ENCODE measurements around the gene CNPY3. TPM values are rescaled to one million over a fixed set of nuclear protein-coding genes. Genes with fewer than 3 reads are reported as not detected.

The CNPY3 gene
- total and polyA plus RNA-seq, 2 of the 13 experiments (the other 11 are each of a cell fraction or from before 2014, with no cell fraction given), result 42.3 to 60.2 TPM

DNA sequence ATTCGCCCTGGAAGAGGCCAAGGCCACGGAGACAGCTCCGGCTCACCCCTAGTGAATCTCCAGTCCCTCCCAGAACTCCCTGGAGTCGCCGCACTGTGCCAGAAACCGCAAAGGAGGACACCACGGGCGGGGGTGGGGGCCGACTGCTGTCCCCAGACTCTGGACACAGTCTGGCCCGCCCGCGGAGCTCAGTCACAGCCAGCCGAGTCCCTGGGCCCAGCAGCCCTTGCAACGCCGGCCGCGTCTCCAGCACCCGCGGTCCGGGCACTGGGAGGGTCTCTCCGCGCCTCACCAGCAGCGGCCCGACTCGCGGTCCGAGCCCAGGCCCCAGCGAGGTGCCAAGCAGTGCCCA, 49.2 kb downstream of the CNPY3 start (continued):
- TF ChIP-seq, protein P1, sequence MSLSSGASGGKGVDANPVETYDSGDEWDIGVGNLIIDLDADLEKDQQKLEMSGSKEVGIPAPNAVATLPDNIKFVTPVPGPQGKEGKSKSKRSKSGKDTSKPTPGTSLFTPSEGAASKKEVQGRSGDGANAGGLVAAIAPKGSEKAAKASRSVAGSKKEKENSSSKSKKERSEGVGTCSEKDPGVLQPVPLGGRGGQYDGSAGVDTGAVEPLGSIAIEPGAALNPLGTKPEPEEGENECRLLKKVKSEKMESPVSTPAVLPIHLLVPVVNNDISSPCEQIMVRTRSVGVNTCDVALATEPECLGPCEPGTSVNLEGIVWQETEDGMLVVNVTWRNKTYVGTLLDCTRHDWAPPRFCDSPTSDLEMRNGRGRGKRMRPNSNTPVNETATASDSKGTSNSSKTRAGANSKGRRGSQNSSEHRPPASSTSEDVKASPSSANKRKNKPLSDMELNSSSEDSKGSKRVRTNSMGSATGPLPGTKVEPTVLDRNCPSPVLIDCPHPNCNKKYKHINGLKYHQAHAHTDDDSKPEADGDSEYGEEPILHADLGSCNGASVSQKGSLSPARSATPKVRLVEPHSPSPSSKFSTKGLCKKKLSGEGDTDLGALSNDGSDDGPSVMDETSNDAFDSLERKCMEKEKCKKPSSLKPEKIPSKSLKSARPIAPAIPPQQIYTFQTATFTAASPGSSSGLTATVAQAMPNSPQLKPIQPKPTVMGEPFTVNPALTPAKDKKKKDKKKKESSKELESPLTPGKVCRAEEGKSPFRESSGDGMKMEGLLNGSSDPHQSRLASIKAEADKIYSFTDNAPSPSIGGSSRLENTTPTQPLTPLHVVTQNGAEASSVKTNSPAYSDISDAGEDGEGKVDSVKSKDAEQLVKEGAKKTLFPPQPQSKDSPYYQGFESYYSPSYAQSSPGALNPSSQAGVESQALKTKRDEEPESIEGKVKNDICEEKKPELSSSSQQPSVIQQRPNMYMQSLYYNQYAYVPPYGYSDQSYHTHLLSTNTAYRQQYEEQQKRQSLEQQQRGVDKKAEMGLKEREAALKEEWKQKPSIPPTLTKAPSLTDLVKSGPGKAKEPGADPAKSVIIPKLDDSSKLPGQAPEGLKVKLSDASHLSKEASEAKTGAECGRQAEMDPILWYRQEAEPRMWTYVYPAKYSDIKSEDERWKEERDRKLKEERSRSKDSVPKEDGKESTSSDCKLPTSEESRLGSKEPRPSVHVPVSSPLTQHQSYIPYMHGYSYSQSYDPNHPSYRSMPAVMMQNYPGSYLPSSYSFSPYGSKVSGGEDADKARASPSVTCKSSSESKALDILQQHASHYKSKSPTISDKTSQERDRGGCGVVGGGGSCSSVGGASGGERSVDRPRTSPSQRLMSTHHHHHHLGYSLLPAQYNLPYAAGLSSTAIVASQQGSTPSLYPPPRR (CRISPR knock-in tag; IDR thresholded peaks at IDR 0.05; ENCODE audit: borderline replicate concordance), result peak; percentile 25; the same call in 1 of the 2 replicates
- TF ChIP-seq SP5 (CRISPR knock-in tag; IDR thresholded peaks at IDR 0.05; ENCODE audit: borderline replicate concordance, low read depth), result no peak
- TF ChIP-seq ZNF546 (CRISPR knock-in tag; conservative IDR thresholded peaks at IDR 0.05), result peak; percentile 90; the same call in 1 of the 2 replicates
- 0 out of 4 replicates have a peak, but pooled peaks of 1 of the 2 experiments have one; percentile 50 for TF ChIP-seq POLR2A (IDR thresholded peaks at IDR 0.05; ENCODE audit: insufficient read depth in 1 of 2, low read depth in 2 of 2, low read length in 2 of 2)
- no peak for TF ChIP-seq ZSCAN25 (CRISPR knock-in tag; IDR thresholded peaks at IDR 0.05)
- TF ChIP-seq ZNF232 (CRISPR knock-in tag; IDR thresholded peaks at IDR 0.05; ENCODE audit: borderline replicate concordance), result peak; percentile 23; the same call in 1 of the 2 replicates
- TF ChIP-seq PLRG1 (conservative IDR thresholded peaks at IDR 0.05), result no peak
- TF ChIP-seq ZBTB43 (CRISPR knock-in tag; conservative IDR thresholded peaks at IDR 0.05), result 0 out of 2 replicates have a peak, but pooled peaks have one; percentile 26
- TF ChIP-seq EP300 (IDR thresholded peaks at IDR 0.05; ENCODE audit: low read depth in 2 of 2, low read length in 2 of 2), result no peak
- no peak for TF ChIP-seq EP300 (CRISPR knock-in tag; IDR thresholded peaks at IDR 0.05; ENCODE audit: borderline replicate concordance)
- TF ChIP-seq TEAD3 (CRISPR knock-in tag; optimal IDR thresholded peaks at IDR 0.05; ENCODE audit: borderline replicate concordance), result peak; percentile 1
- no peak for TF ChIP-seq ZNF12 (CRISPR knock-in tag; IDR thresholded peaks at IDR 0.05)
- TF ChIP-seq MXD3 (CRISPR knock-in tag; IDR thresholded peaks at IDR 0.05), result no peak
- no peak for TF ChIP-seq MYPOP (CRISPR knock-in tag; IDR thresholded peaks at IDR 0.05)
- no peak for TF ChIP-seq ZIK1 (CRISPR knock-in tag; IDR thresholded peaks at IDR 0.05; ENCODE audit: borderline replicate concordance, low read depth)
- TF ChIP-seq ZNF432 (CRISPR knock-in tag; IDR thresholded peaks at IDR 0.05; ENCODE audit: borderline replicate concordance), result no peak
- TF ChIP-seq HNRNPL (IDR thresholded peaks at IDR 0.05; ENCODE audit: low read depth, low read length), result no peak
- TF ChIP-seq RCOR2 (CRISPR knock-in tag; IDR thresholded peaks at IDR 0.05), result no peak
- no peak for TF ChIP-seq TCF7 (IDR thresholded peaks at IDR 0.05; ENCODE audit: low read depth)
- TF ChIP-seq ZNF280D (CRISPR knock-in tag; IDR thresholded peaks at IDR 0.05), result peak; percentile 65; the same call in 1 of the 2 replicates
- TF ChIP-seq ONECUT2 (CRISPR knock-in tag; IDR thresholded peaks at IDR 0.05), result no peak
